ENCODE data around the gene SRPX. TPM values are rescaled to one million over a fixed set of nuclear protein-coding genes. Genes with fewer than 3 reads are reported as not detected.

SRPX gene
- total RNA-seq, 1 donor from 2014 or later = 20.6 TPM

GRCh38 chrX:38149016-38149415 lies 71.7 kb downstream of the SRPX start:
- Histone ChIP-seq H3K4me3 (ENCODE audit: low read depth, low read length) (no peak overlapping the region), H3K27me3 (ENCODE audit: control insufficient read depth, insufficient read depth, low read length) (no peaks in the 10 kb centered on the region), H3K36me3 (ENCODE audit: control insufficient read depth, insufficient read depth, low read length) (no peaks in the 10 kb centered on the region)
- DNase-seq (ENCODE audit: low read depth) = no peak
- TF ChIP-seq, protein P1, sequence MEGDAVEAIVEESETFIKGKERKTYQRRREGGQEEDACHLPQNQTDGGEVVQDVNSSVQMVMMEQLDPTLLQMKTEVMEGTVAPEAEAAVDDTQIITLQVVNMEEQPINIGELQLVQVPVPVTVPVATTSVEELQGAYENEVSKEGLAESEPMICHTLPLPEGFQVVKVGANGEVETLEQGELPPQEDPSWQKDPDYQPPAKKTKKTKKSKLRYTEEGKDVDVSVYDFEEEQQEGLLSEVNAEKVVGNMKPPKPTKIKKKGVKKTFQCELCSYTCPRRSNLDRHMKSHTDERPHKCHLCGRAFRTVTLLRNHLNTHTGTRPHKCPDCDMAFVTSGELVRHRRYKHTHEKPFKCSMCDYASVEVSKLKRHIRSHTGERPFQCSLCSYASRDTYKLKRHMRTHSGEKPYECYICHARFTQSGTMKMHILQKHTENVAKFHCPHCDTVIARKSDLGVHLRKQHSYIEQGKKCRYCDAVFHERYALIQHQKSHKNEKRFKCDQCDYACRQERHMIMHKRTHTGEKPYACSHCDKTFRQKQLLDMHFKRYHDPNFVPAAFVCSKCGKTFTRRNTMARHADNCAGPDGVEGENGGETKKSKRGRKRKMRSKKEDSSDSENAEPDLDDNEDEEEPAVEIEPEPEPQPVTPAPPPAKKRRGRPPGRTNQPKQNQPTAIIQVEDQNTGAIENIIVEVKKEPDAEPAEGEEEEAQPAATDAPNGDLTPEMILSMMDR (IDR thresholded peaks at IDR 0.05; ENCODE audit: insufficient read depth, low read length, poor library complexity, severe bottlenecking) = no peak

- Histone ChIP-seq H3K27me3 (ENCODE audit: control insufficient read depth, insufficient read depth, low read length) (no peaks in the 10 kb centered on the region), H3K36me3 (ENCODE audit: control insufficient read depth, insufficient read depth, low read length) (no peaks in the 10 kb centered on the region), H3K4me3 (ENCODE audit: low read depth, low read length) (no peak overlapping the region)
- TF ChIP-seq, protein P1 (IDR thresholded peaks at IDR 0.05; ENCODE audit: insufficient read depth, low read length, poor library complexity, severe bottlenecking) = no peak
- no peak for DNase-seq (ENCODE audit: low read depth)
These were observed 78.1 kb downstream of the SRPX start for GRCh38 chrX:38142610-38143009.

DNA sequence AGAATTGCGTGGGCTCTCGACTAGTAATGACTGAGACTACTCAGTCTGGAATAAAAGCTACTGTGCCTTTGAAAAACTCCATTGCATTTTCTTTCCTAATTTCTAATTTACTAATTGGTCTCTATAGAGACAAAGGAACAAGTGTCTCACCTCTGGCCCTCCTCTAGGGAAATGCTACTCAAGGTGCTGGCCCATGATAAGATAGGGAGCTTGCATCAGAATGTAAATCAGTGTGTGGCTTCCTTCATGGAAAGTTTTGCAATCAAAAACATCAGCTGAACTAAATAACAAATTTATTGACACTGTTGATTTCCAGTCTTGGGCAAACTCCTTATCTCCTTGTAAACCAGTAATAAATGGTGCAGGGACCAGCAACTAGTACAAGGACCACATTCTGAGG lies 81.8 kb downstream of the SRPX start:
- TF ChIP-seq, protein P1 (IDR thresholded peaks at IDR 0.05; ENCODE audit: insufficient read depth, low read length, poor library complexity, severe bottlenecking) = no peak
- Histone ChIP-seq H3K27me3 (ENCODE audit: control insufficient read depth, insufficient read depth, low read length) (no peaks in the 10 kb centered on the region), H3K4me3 (ENCODE audit: low read depth, low read length) (no peak overlapping the region), H3K36me3 (ENCODE audit: control insufficient read depth, insufficient read depth, low read length) (no peaks in the 10 kb centered on the region)
- no peak for DNase-seq (ENCODE audit: low read depth)

GRCh38 chrX:38138157-38138891 lies 82.3 kb downstream of the SRPX start:
- no peak overlapping the region for H3K4me3 ChIP-seq (ENCODE audit: low read depth, low read length)
- H3K36me3 ChIP-seq (ENCODE audit: control insufficient read depth, insufficient read depth, low read length) = no peaks in the 10 kb centered on the region
- no peaks in the 10 kb centered on the region for H3K27me3 ChIP-seq (ENCODE audit: control insufficient read depth, insufficient read depth, low read length)
- TF ChIP-seq, protein P1 (IDR thresholded peaks at IDR 0.05; ENCODE audit: insufficient read depth, low read length, poor library complexity, severe bottlenecking) = no peak
- no peak for DNase-seq (ENCODE audit: low read depth)

GRCh38 chrX:38129366-38129765 lies 91.3 kb downstream of the SRPX start:
- Histone ChIP-seq H3K27me3 (ENCODE audit: control insufficient read depth, insufficient read depth, low read length) (no peaks in the 10 kb centered on the region), H3K36me3 (ENCODE audit: control insufficient read depth, insufficient read depth, low read length) (no peaks in the 10 kb centered on the region), H3K4me3 (ENCODE audit: low read depth, low read length) (no peak overlapping the region)
- TF ChIP-seq, protein P1 (IDR thresholded peaks at IDR 0.05; ENCODE audit: insufficient read depth, low read length, poor library complexity, severe bottlenecking) = no peak
- DNase-seq (ENCODE audit: low read depth) = no peak

DNA sequence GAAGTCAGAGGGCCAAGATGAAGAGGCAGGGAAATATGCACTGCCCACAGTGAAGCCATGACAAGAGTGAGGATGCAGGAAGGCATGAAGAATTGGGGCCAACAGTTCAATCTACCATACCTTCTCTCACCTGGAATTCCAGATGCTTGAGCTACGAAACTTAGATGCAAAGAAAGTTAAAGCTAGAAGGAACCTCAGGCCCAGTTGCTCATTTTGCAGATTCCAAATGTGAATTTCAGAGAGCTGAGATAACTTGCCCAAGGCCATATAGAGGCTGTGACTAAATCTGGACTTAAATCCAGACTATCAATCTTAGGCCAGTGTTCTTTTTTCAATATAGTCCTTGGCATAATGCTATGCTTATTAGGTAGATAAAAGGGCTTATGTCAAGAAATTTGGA lies 92.7 kb downstream of the SRPX start:
- TF ChIP-seq, protein P1 (IDR thresholded peaks at IDR 0.05; ENCODE audit: insufficient read depth, low read length, poor library complexity, severe bottlenecking) = no peak
- Histone ChIP-seq H3K36me3 (ENCODE audit: control insufficient read depth, insufficient read depth, low read length) (no peaks in the 10 kb centered on the region), H3K4me3 (ENCODE audit: low read depth, low read length) (no peak overlapping the region), H3K27me3 (ENCODE audit: control insufficient read depth, insufficient read depth, low read length) (no peaks in the 10 kb centered on the region)
- DNase-seq (ENCODE audit: low read depth) = no peak
